Activated CD8-positive, alpha-beta T cell treated with anti-CD3 and anti-CD28 coated beads for 36 hours (primary cell): Measurements from ENCODE around the gene TBXAS1. TPM values are rescaled to one million over a fixed set of nuclear protein-coding genes. Genes with fewer than 3 reads are reported as not detected.

Experiments
- ATAC-seq: fragments of 200-7000 bp; cut with Tn5 transposase; one replicate; pipeline ENCODE4 v1.10.0; 2021; ENCODE audit warnings: mild to moderate bottlenecking, moderate library complexity
- CTCF ChIA-PET: fragments of 350-600 bp; sonication (Branson Sonifier 250); formaldehyde crosslinking; loops from one replicate; lab custom pipeline; 2021; ENCODE audit warnings: antibody characterized with exemption; lab: Charles Lee
- POLR2A ChIA-PET: fragments of 350-600 bp; sonication (Branson Sonifier 250); formaldehyde crosslinking; loops from one replicate; lab custom pipeline; 2021; ENCODE audit warnings: antibody characterized with exemption; lab: Charles Lee
- DNase-seq: peaks from one replicate; pipeline ENCODE4 v3.0.0-alpha.2; 2020
- H3K27ac Mint-ChIP-seq: one replicate; pipeline ENCODE4 v1.8.0; 2021; ENCODE audit warnings: mild to moderate bottlenecking, mixed read lengths
- H3K27me3 Mint-ChIP-seq: one replicate; pipeline ENCODE4 v1.8.0; 2021; ENCODE audit warnings: mixed read lengths
- H3K36me3 Mint-ChIP-seq: one replicate; pipeline ENCODE4 v1.8.0; 2021; ENCODE audit warnings: low read depth, mixed read lengths
- H3K4me1 Mint-ChIP-seq: one replicate; pipeline ENCODE4 v1.8.0; 2021; ENCODE audit warnings: low read depth, mixed read lengths
- H3K4me3 Mint-ChIP-seq: one replicate; pipeline ENCODE4 v1.8.0; 2021; ENCODE audit warnings: mild to moderate bottlenecking, moderate library complexity, mixed read lengths
- H3K9me3 Mint-ChIP-seq: one replicate; pipeline ENCODE4 v1.8.0; 2021; ENCODE audit warnings: mixed read lengths
- CTCF ChIP-seq: fragments of 200-600 bp; IDR thresholded peaks from one replicate; pipeline ENCODE4 v1.8.0; 2022; ENCODE audit warnings: antibody characterized with exemption, mild to moderate bottlenecking
- intact Hi-C: fragments of 100-400 bp; cut with micrococcal nuclease; formaldehyde crosslinking; loops from one replicate; pipeline ENCODE4 v1.10.0; 2022
- total RNA-seq, 2 experiments: library from RNA; stranded (reverse); gene quantifications; one replicate each; pipeline ENCODE4 v1.2.3, GENCODE V29; 2021

The TBXAS1 gene
- total RNA-seq, 2 experiments from 2014 or later, result 1.5 to 2.1 TPM

DNA sequence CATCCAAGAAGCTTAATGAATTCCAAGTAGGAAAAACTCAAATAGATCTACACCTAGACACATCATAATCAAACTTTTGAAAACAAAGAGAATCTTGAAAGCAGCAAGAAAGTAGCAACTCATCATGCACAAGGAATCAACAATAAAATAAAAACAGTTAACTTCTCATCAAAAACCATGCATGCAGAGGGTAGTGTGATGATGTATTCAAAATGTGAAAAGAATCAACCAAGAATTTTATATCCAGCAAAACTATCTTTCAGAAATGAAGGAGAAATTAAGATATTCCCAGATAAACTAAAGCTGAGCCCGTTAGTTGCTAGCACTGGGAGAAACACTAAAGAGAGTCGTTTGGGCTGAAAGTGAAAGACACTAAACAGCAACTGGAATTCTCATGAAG is 238.0 kb downstream of the TBXAS1 start:
- peaks cover 10% of the 10 kb centered on the region for H3K36me3 Mint-ChIP-seq
- peaks cover 14% of the 10 kb centered on the region for H3K4me1 Mint-ChIP-seq
- DNase-seq (no peak), ATAC-seq (no peak)
- no peak for TF ChIP-seq CTCF
- no peak overlapping the region for H3K4me3 Mint-ChIP-seq
- no peaks in the 10 kb centered on the region for H3K27me3 Mint-ChIP-seq
- peaks cover 28% of the 10 kb centered on the region for H3K9me3 Mint-ChIP-seq
- intact Hi-C loops, result no loop called here
- ChIA-PET CTCF (no interaction called here), POLR2A (interaction anchor here (0.6 to 1.4 kb wide), 2 partner anchors 13 to 245 kb away, joined by 3 read pairs; no protein-coding TSS in a partner anchor)
- no peak overlapping the region for H3K27ac Mint-ChIP-seq

DNA sequence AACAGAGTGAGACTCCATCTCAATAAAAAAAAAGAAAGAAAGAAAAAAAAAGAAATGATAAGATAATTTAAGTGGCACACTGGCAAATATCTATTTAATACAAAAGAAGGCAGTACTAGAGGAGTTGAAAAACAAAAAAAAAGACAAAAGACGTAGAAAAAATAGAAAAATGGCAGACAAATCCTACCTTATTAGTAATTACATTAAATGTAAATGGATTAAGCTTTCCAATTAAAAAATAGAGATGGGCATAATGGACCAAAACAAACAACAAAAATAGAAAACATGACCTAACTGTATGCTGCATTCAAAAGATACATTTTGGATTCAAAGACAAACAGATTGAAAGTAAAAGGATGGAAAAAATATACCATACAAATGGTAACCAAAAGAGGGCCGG is 239.0 kb downstream of the TBXAS1 start:
- CTCF ChIA-PET, result no interaction called here
- peaks cover 14% of the 10 kb centered on the region for H3K4me1 Mint-ChIP-seq
- no peaks in the 10 kb centered on the region for H3K27me3 Mint-ChIP-seq
- H3K4me3 Mint-ChIP-seq, result no peak overlapping the region
- peaks cover 28% of the 10 kb centered on the region for H3K9me3 Mint-ChIP-seq
- DNase-seq (no peak), ATAC-seq (no peak)
- POLR2A ChIA-PET, result interaction anchor here (0.7 to 1.4 kb wide), 2 partner anchors 12 to 483 kb away, joined by 3 read pairs; no protein-coding TSS in a partner anchor
- H3K27ac Mint-ChIP-seq, result no peak overlapping the region
- peaks cover 10% of the 10 kb centered on the region for H3K36me3 Mint-ChIP-seq
- intact Hi-C loops, result no loop called here
- TF ChIP-seq CTCF, result no peak

- Mint-ChIP-seq H3K36me3 (peaks cover 10% of the 10 kb centered on the region), H3K27ac (no peak overlapping the region), H3K9me3 (peaks cover 28% of the 10 kb centered on the region), H3K27me3 (no peaks in the 10 kb centered on the region), H3K4me1 (peaks cover 9% of the 10 kb centered on the region), H3K4me3 (no peak overlapping the region)
- TF ChIP-seq CTCF, result no peak
- intact Hi-C loops, result no loop called here
- no peak for DNase-seq
- POLR2A ChIA-PET, result interaction anchor here (0.7 kb wide), 1 partner anchor 262 kb away, joined by 3 read pairs; no protein-coding TSS in a partner anchor
- ATAC-seq, result no peak
- CTCF ChIA-PET, result no interaction called here
These were observed 240.4 kb downstream of the TBXAS1 start for GRCh38 chr7:140069298-140069949.

Other genes with a start within 250 kb of the TBXAS1 start
- gene HIPK2, start 51.3 kb upstream of the TBXAS1 start, total RNA-seq, result 10 to 100 TPM; 17.3 to 17.6 TPM
- gene PARP12, start 233.7 kb downstream of the TBXAS1 start, total RNA-seq, result 10 to 100 TPM; 29.5 to 29.9 TPM